HG03095 (cell line): Measurements from ENCODE around the gene SEMA4D.
A peak's percentile ranks its signal among the peaks of the same experiment; 100 is the strongest.

Source experiments
- ATAC-seq: cut with Tn5 transposase; IDR thresholded peaks from one replicate; pipeline ENCODE4 v1.9.1; 2021; ENCODE audit warnings: moderate library complexity; ENCODE audit not compliant: unreplicated experiment

SEMA4D gene

DNA sequence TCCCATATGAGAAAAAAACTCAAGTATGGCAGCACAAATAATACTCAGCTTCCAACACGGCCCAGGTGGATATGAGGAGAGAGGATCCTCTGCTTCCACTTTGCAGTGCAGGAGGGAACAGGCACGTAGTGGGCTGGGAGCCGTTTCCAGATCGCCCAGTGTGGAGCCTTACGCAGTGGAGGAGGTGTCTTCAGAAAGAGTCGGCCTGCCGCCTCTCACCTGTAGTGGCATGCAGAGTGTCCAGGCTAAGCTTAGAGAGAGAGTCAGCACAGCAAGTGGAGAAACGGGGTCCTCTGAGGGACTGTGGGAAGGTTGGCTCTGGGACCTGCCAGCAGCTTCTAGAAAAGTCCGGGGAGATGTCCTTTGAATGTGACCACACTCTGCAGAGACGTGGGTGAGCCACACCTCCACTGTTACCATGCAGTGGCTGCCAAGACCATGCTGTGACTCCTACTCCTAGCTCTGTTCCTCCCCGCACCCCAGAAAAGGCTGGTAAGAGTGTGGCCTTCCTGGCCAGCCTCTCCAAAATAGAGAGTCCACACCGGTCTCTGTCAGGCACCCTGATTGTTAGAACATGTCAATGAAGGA is 3.5 kb upstream of the SEMA4D start:
- ATAC-seq: no peak

GRCh38 chr9:89500008-89500407 is 2.1 kb upstream of the SEMA4D start:
- ATAC-seq: no peak

DNA sequence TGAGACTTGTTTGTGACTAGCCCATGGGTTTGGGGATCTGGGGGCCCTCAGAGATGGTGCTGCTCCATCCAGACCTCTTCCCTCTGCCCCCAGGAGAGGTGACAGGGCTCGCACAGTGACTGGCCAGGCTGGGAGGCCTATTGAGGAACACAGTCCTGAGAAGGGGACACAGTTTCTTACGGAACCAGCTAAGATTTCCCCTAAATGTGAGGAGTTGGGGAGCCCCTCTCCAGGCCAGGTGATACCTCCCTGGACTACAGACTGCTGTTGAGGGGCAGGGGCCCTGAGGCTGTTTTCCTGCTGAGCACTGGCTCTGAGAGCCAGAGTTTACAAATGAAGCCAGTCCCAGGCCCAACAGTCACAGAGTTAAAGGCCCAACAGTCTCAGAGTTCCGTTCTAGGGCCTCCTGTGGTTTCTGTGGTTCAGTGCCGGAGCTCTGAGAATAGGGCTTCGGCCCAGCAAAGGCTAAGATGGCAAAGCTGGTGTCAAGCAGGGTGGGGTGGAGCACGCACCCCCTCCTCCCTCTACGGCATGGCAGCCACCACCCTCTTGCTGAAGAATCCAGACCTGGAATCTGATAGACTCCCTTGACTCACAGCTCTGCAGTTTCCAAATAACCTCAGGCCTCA is 1.1 kb upstream of the SEMA4D start:
- no peak for ATAC-seq

DNA sequence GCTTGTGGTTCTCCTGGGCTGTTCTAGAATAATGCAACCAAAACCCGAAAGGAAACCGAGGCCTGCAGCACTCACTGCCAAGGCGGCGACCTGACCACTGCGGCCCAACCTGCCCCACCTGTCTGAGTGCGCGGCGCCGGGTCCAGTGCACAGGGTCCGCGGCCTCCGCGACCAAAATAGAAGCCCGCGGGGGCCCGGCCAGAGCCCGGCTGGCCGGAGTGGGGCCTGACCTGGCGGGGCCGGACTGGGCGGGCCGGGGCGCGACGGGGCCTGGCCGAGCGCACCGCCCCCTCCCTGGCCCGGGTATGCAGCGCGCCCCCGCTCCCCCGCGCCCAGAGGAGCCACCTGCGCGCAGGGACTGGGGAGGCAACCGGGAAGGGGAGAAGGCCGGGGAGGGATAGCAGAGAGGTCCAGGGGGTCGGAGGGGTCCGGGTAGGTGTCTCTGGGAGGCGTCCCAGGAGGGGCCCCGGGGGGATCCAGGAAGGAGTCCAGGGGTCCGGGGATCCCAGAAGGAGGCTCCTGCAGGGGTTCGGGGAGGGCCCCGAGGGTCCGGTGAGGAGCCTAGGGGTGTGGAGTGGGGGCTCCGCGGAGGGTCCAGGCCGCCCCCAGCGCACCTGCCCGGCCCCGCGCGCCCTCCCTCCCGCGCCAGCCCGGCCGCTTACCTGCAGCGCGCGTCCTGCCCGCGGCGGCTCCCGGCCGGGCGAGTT is 503 bp downstream of the SEMA4D start:
- ATAC-seq: peak; percentile 34

DNA sequence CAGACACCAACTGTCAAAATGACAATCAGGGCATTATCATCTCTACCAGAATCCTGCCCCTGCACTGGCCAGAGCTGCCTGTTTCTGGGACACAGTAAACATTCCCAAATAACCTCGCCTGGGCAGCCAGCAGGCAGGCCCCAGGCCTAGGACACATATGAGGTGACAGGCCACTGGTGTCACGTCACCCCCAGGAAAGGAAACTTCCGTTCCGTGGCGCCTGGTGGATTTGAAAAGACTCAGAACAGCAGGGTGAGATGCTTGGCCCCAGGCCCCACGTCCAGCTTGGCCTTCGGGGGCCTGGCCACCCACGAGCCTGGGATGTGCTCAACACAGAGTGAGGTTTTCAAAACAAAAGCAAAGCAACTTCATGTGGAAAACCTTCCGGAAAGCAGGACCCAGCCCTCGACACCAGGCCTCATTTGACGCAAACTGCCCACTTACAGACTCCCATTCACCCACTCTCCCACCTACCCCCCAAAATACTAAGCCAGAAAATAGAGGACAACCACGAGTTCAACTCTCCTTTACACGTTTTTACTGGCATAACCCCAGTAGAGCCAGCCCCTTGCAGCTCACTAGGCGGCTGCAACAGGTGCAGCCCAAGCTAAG is 1.2 kb downstream of the SEMA4D start:
- no peak for ATAC-seq

DNA sequence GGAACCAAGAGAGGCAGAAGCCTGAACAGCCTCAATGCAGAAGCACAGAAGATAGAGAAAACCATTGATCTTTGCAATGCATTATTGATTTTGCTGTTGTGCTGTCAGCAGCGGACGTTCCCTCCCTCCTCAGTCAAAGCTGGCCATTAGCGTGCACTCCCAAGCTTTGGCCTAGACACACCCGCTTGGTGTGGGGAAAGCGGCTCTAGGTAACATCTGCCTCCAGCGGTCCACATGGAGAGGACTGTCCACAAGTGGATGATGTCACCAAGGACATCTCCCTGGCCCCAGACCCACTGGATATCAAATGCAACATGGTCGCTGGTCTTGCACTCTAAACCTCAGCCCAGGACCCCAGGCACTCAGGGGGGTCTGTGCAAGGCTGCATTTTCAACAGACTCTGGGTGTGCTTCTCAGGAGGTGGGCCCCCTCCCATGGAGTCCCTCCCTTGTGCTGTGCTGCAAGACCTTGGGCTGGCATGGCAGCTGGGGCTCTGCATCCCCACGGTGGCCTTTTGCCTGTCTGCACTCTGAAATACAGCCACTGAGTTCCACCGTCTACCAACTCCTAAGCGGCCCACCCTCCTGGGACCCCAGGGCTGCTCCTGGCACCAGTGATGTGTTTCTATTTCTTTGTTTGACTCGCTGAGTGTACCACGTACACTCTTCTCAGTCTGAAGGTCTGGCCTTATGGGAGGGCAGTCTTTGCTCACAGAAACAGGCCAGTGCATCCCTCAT is 1.9 kb downstream of the SEMA4D start:
- no peak for ATAC-seq

GRCh38 chr9:89494199-89494598 is 3.7 kb downstream of the SEMA4D start:
- ATAC-seq: no peak

DNA sequence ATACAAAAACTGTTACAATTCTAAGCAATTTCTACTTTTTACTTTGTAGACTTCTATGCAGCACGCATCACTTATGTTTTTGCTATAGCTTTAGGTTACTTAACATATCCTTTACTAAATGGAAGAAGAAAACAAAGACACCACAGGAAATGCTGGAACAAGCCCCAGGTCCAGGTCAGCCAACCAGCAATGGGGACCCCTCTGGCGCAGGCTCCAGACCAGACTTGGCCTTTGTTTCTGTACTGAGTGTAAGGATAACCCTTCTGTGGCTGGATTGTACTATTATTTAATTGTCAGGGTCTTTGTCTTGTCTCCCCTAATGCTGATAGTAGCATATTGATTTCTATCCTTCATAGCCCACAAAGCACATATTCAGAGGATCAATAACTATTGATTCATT is 4.2 kb downstream of the SEMA4D start:
- ATAC-seq: no peak

- no peak for ATAC-seq
These were observed 4.7 kb downstream of the SEMA4D start for GRCh38 chr9:89493181-89493580.

- no peak for ATAC-seq
These were observed 5.3 kb downstream of the SEMA4D start for GRCh38 chr9:89492586-89492985.

- ATAC-seq: no peak
These were observed 6.2 kb downstream of the SEMA4D start for GRCh38 chr9:89491694-89492093.

DNA sequence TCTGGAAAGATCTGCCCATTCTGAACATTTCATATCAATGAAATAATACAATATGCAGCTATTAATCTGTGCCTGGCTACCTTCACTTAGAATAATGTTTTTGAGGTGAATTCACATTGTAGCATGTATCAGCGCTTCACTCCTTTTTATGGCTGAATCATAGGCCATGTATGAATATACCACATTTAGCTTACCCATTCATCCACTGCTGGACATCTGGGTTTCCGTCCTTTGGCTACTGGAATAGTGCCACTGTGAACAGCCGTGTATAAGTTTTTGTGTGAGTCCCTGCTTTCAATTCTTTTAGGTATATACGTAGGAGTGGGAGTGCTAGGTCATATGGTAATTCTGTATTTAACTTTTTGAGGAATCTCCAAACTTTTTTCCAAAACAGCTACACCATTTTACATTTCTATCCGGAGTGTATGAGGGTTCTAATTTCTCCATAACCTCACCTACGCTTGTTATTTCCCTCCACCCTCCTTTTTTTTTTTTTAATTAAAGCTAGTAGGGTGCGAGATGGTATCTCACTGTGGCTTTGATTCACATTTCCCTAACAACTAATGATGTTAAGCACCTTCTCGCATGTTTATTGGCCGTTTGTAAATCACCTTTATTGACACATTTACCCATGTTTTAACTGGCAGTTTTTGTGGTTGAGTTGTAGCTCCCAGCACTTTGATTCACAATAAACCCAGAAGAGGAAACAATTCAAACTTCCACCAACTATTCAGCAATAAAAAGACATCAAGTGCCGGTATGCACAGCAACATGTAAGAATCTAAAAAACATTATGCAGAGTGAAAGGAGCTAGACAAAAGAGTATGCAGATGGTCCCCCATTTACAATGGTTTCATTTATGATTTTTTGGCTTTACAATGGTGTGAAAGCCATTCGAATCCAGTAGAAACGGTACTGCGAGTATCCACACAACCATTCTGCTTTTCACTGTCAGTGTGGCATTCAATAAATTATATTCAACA is 8.1 kb downstream of the SEMA4D start:
- no peak for ATAC-seq

- no peak for ATAC-seq
These were observed 9.0 kb downstream of the SEMA4D start for GRCh38 chr9:89488936-89489335.

DNA sequence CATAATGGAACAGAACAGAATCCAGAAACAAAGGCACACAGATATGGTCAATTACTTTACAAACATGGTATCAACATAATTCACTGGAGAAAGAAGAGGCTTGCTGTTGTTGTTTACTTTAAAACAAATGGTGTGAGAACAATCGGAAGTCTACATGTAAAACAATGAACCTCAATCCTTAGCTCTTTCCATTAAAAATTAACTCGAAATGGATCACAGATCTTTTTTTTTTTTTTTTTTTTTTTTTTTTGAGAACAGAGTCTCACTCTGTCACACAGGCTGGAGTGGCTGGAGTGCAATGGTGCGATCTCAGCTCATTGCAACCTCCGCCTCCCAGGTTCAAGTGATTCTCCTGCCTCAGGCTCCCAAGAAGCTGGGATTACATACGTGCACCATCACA is 9.8 kb downstream of the SEMA4D start:
- ATAC-seq: no peak

DNA sequence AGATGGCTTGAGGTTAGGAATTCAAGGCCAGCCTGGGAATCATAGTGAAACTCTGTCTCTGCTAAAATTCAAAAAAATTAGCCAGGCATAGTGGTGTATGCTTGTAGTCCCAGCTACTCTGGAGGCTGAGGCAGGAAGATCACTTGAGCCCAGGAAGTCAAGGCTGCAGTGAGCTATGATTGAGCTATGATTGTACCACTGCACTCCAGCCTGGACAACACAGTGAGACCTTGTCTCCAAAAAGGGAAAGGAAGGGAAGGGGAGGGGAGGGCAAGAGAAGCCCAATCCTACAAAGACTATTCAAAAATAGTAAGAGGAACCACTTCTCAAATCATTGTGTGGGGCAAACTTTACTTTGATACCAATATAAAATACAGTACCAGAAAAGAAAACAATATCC is 11.2 kb downstream of the SEMA4D start:
- no peak for ATAC-seq

- ATAC-seq: no peak
These were observed 13.2 kb downstream of the SEMA4D start for GRCh38 chr9:89484475-89485404.

GRCh38 chr9:89483592-89484474 is 14.1 kb downstream of the SEMA4D start:
- peak; percentile 73 for ATAC-seq

DNA sequence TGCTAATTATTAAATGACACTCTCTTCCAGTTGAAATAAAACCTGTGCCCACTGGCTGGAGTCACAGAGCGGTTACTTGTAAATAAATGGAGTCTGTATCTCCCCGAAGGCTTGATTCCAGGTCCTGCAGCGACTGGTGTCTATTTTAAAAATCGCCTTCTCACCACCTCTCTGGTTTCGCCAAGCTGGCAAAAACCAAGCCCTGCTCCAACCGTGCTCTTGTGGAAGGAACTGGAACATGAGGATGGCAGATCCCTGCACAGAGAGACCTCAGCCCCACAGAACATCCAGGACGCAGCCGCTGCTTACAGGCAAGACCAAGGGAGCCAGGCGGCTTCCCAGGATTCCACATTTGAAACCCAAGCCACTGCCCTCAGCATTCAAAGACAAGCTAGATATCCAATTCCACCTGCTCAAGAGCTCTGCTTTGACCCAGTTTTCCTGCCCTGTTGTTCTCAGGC is 15.0 kb downstream of the SEMA4D start:
- no peak for ATAC-seq
